ENCODE results near the gene KIAA1586.

DNA sequence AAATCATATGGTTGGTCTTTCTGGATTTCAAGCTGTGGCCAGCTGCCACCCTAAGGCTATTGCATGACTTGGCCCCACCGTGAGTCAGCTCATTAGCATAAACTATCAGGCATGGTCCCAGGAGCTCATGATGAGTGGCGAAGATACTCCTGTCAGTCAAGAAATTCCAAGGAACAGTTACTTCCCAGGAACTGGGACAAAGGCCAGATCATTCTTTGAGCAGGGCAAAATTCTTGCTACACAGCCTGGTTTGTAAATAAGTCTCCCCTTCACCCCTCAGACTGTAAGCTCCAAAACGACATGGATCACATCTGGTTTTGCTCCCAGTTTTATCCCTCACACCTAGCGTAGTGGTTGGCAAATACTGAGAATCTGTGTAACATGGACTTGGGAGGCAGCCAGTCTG, 33.0 kb upstream of the KIAA1586 start:
- no peak for TF ChIP-seq CTCF (IDR thresholded peaks at IDR 0.05)
- TF ChIP-seq POLR2A (IDR thresholded peaks at IDR 0.05) = no peak

All from adrenal gland (tissue), 5 donors.